Heart right ventricle (tissue), 16 donors: Measurements from ENCODE around the gene ETV1. TPM values are rescaled to one million over a fixed set of nuclear protein-coding genes. Genes with fewer than 3 reads are reported as not detected.

ENCODE experiments used
- ATAC-seq, 8 donors: fragments of 200-7000 bp; cut with Tn5 transposase; one replicate each; pipeline ENCODE4 v1.9.1; 2020; ENCODE audit warnings: mild to moderate bottlenecking in 8 of 8, moderate library complexity in 8 of 8, moderate number of reproducible peaks in 1 of 8
- DNase-seq, 2 donors: peaks; one replicate each; pipeline ENCODE4 v3.0.0-alpha.2; 2020
- H3K27ac ChIP-seq, 10 donors: fragments of 200-600 bp; sonication (generic) in 2 of 10; one replicate each; pipeline versions ENCODE4 v1.5.0 to v1.8.0; 2020 to 2022; ENCODE audit warnings: mild to moderate bottlenecking in 3 of 10
- H3K27me3 ChIP-seq, 7 donors: fragments of 200-600 bp; one replicate each; pipeline ENCODE4 v1.8.0; 2021 to 2022; ENCODE audit warnings: mild to moderate bottlenecking in 2 of 7
- H3K36me3 ChIP-seq, 9 donors: fragments of 200-600 bp; sonication (generic) in 1 of 9; one replicate each; pipeline versions ENCODE4 v1.5.0 to v1.8.0; 2020 to 2022; ENCODE audit warnings: mild to moderate bottlenecking in 2 of 9
- H3K4me1 ChIP-seq, 9 donors: fragments of 200-600 bp; sonication (generic) in 1 of 9; one replicate each; pipeline versions ENCODE4 v1.5.0 to v1.8.0; 2020 to 2022; ENCODE audit warnings: mild to moderate bottlenecking in 4 of 9
- H3K4me3 ChIP-seq, 10 donors: fragments of 200-600 bp; sonication (generic) in 2 of 10; one replicate each; pipeline versions ENCODE4 v1.5.0 to v1.8.0; 2020 to 2022; ENCODE audit warnings: mild to moderate bottlenecking in 7 of 10, moderate library complexity in 2 of 10
- H3K9me3 ChIP-seq, 11 donors: fragments of 200-600 bp in 10 of 11; sonication (generic) in 2 of 11; one replicate each; pipeline versions ENCODE4 v1.5.0 to v1.8.0; 2013 to 2022; ENCODE audit warnings: mild to moderate bottlenecking in 2 of 11, control low read depth in 1 of 11, moderate library complexity in 1 of 11
- CTCF ChIP-seq, 9 donors: fragments of 200-600 bp; sonication (generic) in 2 of 9; IDR thresholded peaks; one replicate each; pipeline versions ENCODE4 v1.5.0 to v1.8.0; 2021 to 2022; ENCODE audit warnings: antibody characterized with exemption in 9 of 9, mild to moderate bottlenecking in 5 of 9, moderate library complexity in 1 of 9
- WGBS, 2 donors: extraction: QIAGEN DNeasy Blood & Tissue Kit; methylation state at CpG; one replicate each; pipeline ENCODE4 v1.1.7; 2013; ENCODE audit warnings: inconsistent platforms in 1 of 2; 5-methylcytosine and 5-hydroxymethylcytosine counted together
- intact Hi-C, 10 donors: fragments of 100-400 bp; cut with DNase I; formaldehyde crosslinking; loops; one replicate each; pipeline versions ENCODE4 v1.11.1 to v1.14.2; 2022
- polyA plus RNA-seq, 2 donors: library from polyadenylated mRNA; stranded (reverse); fragments of 200-250 nt; gene quantifications; one replicate each; pipeline ENCODE4 v1.2.3, GENCODE V29; 2013
- total RNA-seq, 10 donors: library from RNA; stranded (reverse); fragmentation: NEBNext Ultra II Directional in 3 of 10; extraction: Animal tissue kit (Norgen Biotek cat#: 25700) in 3 of 10; gene quantifications; one replicate each; pipeline versions ENCODE4 v1.2.1 to v1.2.4, GENCODE V29; 2021 to 2023
- donor health status: Arrhythmogenic right ventricular cardiomyopathy.
- donor health status: ischemic (EF 13 %, LVEDD 7.1; RV severe dilation, severe dysfunction).
- donor health status: healthy with polysubstance abuse.
- donor health status: DM: no; HTN: yes; CAD: no.
- donor health status: DM: no; HTN: no; CAD: no.
- donor health status: ischemic (EF 25% LVEDD 6.9; RV normal size, moderate dysfunction).
- donor health status: ischemic (EF 25% LVEDD 5.7; RV mildly dilated, moderate dysfunction).
- donor health status: healthy.
- donor health status: DM: yes; HTN: yes; CAD: no.
- donor health status: Ischemic cardiomyopathy.
- donor health status: ischemic (EF 35%, LVEDD 5.7; RV mildly dilated, moderate dysfunction).
- donor health status: nonischemic (EF 11% LVEDD 7.7; RV severe dilation, severe dysfunction).
- donor health status: DM: yes; HTN: yes; CAD: no.
- donor health status: PGD.
- donor health status: ischemic (EF 29% LVEDD 5.4; RV normal size, mild dysfunction).
- donor health status: nonischemic (EF 23%, LVEDD 6.1; RV moderate dilation, normal function).

The ETV1 gene
- total and polyA plus RNA-seq, 12 donors: 9.5 to 118 (median 55.1) TPM

GRCh38 chr7:13848681-13849131 lies 140.8 kb downstream of the ETV1 start:
- peaks cover 0 to 19% (median 0%) of the 10 kb centered on the region in 9 donors for H3K4me1 ChIP-seq
- no peaks in the 10 kb centered on the region for H3K9me3 ChIP-seq
- 67 to 72% methylated on average over 5 of the region's 5 CpGs for WGBS, 2 donors
- H3K36me3 ChIP-seq: no peaks in the 10 kb centered on the region
- ATAC-seq (peak in 1 of 8 donors; percentile 14), DNase-seq (no peak)
- no peaks in the 10 kb centered on the region for H3K27me3 ChIP-seq
- no peak overlapping the region for H3K4me3 ChIP-seq
- TF ChIP-seq CTCF (IDR thresholded peaks at IDR 0.05): no peak
- H3K27ac ChIP-seq: no peak overlapping the region
- intact Hi-C loops: no loop called here

GRCh38 chr7:13846386-13846785 lies 143.1 kb downstream of the ETV1 start:
- DNase-seq: no peak
- Histone ChIP-seq H3K36me3 (no peaks in the 10 kb centered on the region), H3K4me1 (peaks cover 0 to 19% (median 0%) of the 10 kb centered on the region in 9 donors), H3K4me3 (no peak overlapping the region), H3K9me3 (no peaks in the 10 kb centered on the region), H3K27me3 (no peaks in the 10 kb centered on the region), H3K27ac (no peak overlapping the region)
- no peak for ATAC-seq
- intact Hi-C loops: no loop called here
- WGBS, 2 donors: 88 to 96% methylated on average over 4 of the region's 4 CpGs
- no peak for TF ChIP-seq CTCF (IDR thresholded peaks at IDR 0.05)

GRCh38 chr7:13845601-13846000 lies 143.9 kb downstream of the ETV1 start:
- Histone ChIP-seq H3K27me3 (no peaks in the 10 kb centered on the region), H3K27ac (no peak overlapping the region), H3K4me3 (no peak overlapping the region), H3K4me1 (peaks cover 0 to 15% (median 0%) of the 10 kb centered on the region in 9 donors), H3K36me3 (no peaks in the 10 kb centered on the region), H3K9me3 (no peaks in the 10 kb centered on the region)
- ATAC-seq (no peak), DNase-seq (no peak)
- WGBS, 2 donors: 68 to 77% methylated on average over 3 of the region's 3 CpGs
- intact Hi-C loops: no loop called here
- TF ChIP-seq CTCF (IDR thresholded peaks at IDR 0.05): no peak

GRCh38 chr7:13844954-13845353 lies 144.5 kb downstream of the ETV1 start:
- H3K27ac ChIP-seq: no peak overlapping the region
- intact Hi-C loops: no loop called here
- H3K4me1 ChIP-seq: peaks cover 0 to 9% (median 0%) of the 10 kb centered on the region in 9 donors
- H3K27me3 ChIP-seq: no peaks in the 10 kb centered on the region
- no peak for ATAC-seq
- 85 to 86% methylated on average over 2 of the region's 2 CpGs for WGBS, 2 donors
- no peaks in the 10 kb centered on the region for H3K9me3 ChIP-seq
- H3K36me3 ChIP-seq: no peaks in the 10 kb centered on the region
- DNase-seq: no peak
- TF ChIP-seq CTCF (IDR thresholded peaks at IDR 0.05): no peak
- H3K4me3 ChIP-seq: no peak overlapping the region
